VCaP (cell line): ENCODE data around the gene HELQ.

Experiments used
- H3K27ac ChIP-seq: fragments of 450-650 bp; 2 replicates; pipeline ENCODE4 v1.5.1; 2017
- CTCF ChIP-seq: fragments of 450-650 bp; conservative IDR thresholded peaks from 2 replicates; pipeline ENCODE4 v1.5.1; 2017; ENCODE audit warnings: mild to moderate bottlenecking, moderate library complexity

Gene HELQ

GRCh38 chr4:83454686-83455085 lies 937 bp downstream of the HELQ start:
- no peak for TF ChIP-seq CTCF
- H3K27ac ChIP-seq: peak overlapping the region; percentile 89

GRCh38 chr4:83449009-83449408 lies 6.6 kb downstream of the HELQ start:
- no peak for TF ChIP-seq CTCF
- H3K27ac ChIP-seq: no peak overlapping the region; the same call in 1 of the 2 replicates

- H3K27ac ChIP-seq: no peak overlapping the region
- no peak for TF ChIP-seq CTCF
Observed at GRCh38 chr4:83440899-83441298, 14.7 kb downstream of the HELQ start.

- no peak overlapping the region for H3K27ac ChIP-seq
Observed at GRCh38 chr4:83440148-83440814, 15.3 kb downstream of the HELQ start.

GRCh38 chr4:83438719-83439118 lies 16.9 kb downstream of the HELQ start:
- no peak overlapping the region for H3K27ac ChIP-seq
- TF ChIP-seq CTCF: no peak

More at GRCh38 chr4:83440148-83440814, 15.3 kb downstream of the HELQ start:
- no peak for TF ChIP-seq CTCF

GRCh38 chr4:83436680-83437079 lies 18.9 kb downstream of the HELQ start:
- no peak overlapping the region for H3K27ac ChIP-seq
- no peak for TF ChIP-seq CTCF

GRCh38 chr4:83431200-83431599 lies 24.4 kb downstream of the HELQ start:
- H3K27ac ChIP-seq: no peak overlapping the region
- TF ChIP-seq CTCF: no peak
